Memory B cell (primary cell): ENCODE data around the gene ADGRG6.

Source experiments
- ATAC-seq: fragments of 150-1000 bp; cut with Tn5 transposase; 2 replicates; pipeline ENCODE4 v1.10.0; 2021; ENCODE audit warnings: low read depth, mild to moderate bottlenecking, moderate library complexity
- DNase-seq, 2 donors: peaks; one replicate each; pipeline ENCODE4 v3.0.0; 2022; ENCODE audit warnings: low spot score in 2 of 2
- H3K27ac Mint-ChIP-seq: one replicate; pipeline ENCODE4 v1.8.0; 2022; ENCODE audit warnings: mild to moderate bottlenecking, moderate library complexity, mixed read lengths
- H3K27me3 Mint-ChIP-seq: one replicate; pipeline ENCODE4 v1.8.0; 2022; ENCODE audit warnings: mixed read lengths
- H3K36me3 Mint-ChIP-seq: one replicate; pipeline ENCODE4 v1.8.0; 2022; ENCODE audit warnings: mild to moderate bottlenecking, mixed read lengths
- H3K4me1 Mint-ChIP-seq: one replicate; pipeline ENCODE4 v1.8.0; 2022; ENCODE audit warnings: mixed read lengths
- H3K4me3 Mint-ChIP-seq: one replicate; pipeline ENCODE4 v1.8.0; 2022; ENCODE audit warnings: mild to moderate bottlenecking, moderate library complexity, mixed read lengths
- H3K9me3 Mint-ChIP-seq: one replicate; pipeline ENCODE4 v1.8.0; 2022; ENCODE audit warnings: mixed read lengths

Gene ADGRG6

DNA sequence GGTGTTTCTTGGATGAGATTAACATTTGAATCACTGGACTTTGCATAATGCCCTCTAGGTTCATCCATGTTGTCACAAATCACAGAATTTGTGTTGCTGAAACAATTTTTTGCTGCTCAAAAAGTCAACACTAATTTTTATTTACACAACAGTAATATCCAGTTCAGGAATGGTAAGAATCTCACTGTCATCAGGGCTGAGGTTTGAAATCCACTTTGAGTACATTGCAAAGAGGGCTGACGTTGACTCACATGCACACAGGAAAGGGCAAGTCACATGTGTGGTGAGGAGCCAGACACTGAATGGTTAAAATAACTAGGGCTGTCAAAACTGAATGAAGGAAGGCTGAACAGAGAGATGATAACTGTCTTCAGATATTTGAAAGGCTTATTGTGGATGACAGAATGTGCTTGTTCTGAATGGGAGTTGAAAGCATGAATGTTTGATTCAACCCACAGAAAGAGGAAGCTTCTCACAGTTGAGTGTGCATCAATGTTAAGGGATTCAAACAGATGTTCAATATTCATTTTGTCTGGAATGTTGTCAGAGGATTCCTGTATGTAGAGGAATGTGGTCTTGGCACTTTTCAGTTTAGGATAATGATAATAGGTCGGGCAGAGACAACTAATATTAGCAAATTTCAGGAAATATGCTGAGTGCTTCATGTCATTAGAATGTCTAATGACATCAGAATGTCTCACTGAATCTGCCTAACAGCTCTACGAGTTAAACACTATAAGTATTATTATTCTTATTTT, 3.6 kb upstream of the ADGRG6 start:
- no peaks in the 10 kb centered on the region for H3K36me3 Mint-ChIP-seq
- peaks cover 9% of the 10 kb centered on the region for H3K4me1 Mint-ChIP-seq
- DNase-seq = no peak
- H3K9me3 Mint-ChIP-seq = no peaks in the 10 kb centered on the region
- no peak overlapping the region for H3K4me3 Mint-ChIP-seq
- ATAC-seq = no peak
- H3K27me3 Mint-ChIP-seq = peaks cover 11% of the 10 kb centered on the region
- H3K27ac Mint-ChIP-seq = no peak overlapping the region

DNA sequence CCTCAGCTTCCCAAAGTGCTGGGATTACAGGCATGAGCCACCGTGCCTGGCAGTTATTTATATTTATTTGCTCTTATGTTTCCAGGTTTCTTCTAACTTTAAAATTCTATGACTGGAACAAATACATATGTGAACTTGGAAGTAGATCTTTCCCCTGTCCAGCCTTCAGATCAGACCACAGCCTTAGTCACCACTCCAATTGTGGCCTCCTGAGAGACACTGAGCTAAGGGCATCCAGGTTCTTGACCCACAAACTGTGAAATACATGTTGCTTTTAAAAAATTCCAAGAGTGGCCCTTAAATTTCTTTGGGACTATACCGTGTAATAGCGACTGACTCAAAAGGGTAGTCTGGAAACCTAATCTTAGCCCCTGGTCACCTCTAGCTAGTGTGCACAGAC, 1.5 kb upstream of the ADGRG6 start:
- Mint-ChIP-seq H3K9me3 (no peaks in the 10 kb centered on the region), H3K27ac (no peak overlapping the region), H3K27me3 (peaks cover 12% of the 10 kb centered on the region), H3K4me3 (no peak overlapping the region), H3K36me3 (no peaks in the 10 kb centered on the region), H3K4me1 (peaks cover 9% of the 10 kb centered on the region)
- DNase-seq (no peak), ATAC-seq (no peak)

GRCh38 chr6:142300758-142301650, 803 bp upstream of the ADGRG6 start:
- DNase-seq (no peak), ATAC-seq (no peak)
- Mint-ChIP-seq H3K27me3 (peaks cover 12% of the 10 kb centered on the region), H3K4me1 (peaks cover 9% of the 10 kb centered on the region), H3K9me3 (no peaks in the 10 kb centered on the region), H3K4me3 (peak overlapping the region; percentile 25), H3K27ac (no peak overlapping the region), H3K36me3 (no peaks in the 10 kb centered on the region)

GRCh38 chr6:142302421-142303175, 791 bp downstream of the ADGRG6 start:
- H3K4me3 Mint-ChIP-seq = peak overlapping the region; percentile 65
- H3K36me3 Mint-ChIP-seq = no peaks in the 10 kb centered on the region
- H3K4me1 Mint-ChIP-seq = peaks cover 9% of the 10 kb centered on the region
- DNase-seq (no peak), ATAC-seq (no peak)
- no peaks in the 10 kb centered on the region for H3K9me3 Mint-ChIP-seq
- H3K27ac Mint-ChIP-seq = no peak overlapping the region
- H3K27me3 Mint-ChIP-seq = peaks cover 12% of the 10 kb centered on the region

DNA sequence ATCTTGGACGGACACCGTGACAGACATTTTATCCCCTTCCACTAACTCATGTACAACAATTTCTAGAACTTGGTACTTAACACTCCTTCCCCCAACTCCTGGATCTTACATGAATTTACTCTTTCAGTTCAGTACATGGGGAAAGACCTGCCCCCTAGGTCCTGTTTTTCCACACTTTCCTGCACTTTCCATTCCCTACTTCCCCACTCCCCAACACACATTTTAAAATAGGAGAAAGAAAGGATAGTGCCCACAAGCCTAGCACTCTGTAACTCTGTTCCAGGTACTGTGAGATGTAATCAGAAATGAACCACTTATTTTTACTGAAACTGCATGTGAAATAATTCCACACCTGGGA, 1.3 kb downstream of the ADGRG6 start:
- no peak for ATAC-seq
- Mint-ChIP-seq H3K9me3 (no peaks in the 10 kb centered on the region), H3K36me3 (no peaks in the 10 kb centered on the region), H3K4me1 (peaks cover 7% of the 10 kb centered on the region), H3K4me3 (no peak overlapping the region), H3K27me3 (peaks cover 12% of the 10 kb centered on the region), H3K27ac (no peak overlapping the region)
- no peak for DNase-seq

DNA sequence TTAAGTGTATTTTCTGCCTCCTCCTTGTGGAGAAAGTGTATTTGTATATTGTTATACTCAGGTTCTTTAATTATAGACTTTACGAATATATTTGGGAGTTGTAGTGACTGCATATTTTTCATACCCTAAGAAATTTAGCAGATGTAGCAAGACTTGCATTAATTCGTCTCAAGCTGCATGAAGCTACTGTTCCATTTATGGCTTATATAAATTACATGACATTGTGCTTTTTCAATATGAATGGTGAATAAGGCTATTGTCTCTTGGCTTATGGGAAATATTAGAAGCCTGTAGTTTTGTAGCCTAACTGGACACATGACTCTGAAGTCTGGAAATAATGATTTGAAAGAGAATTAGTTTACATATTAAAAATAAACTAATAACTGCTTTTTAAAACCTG, 2.4 kb downstream of the ADGRG6 start:
- no peak for DNase-seq
- no peaks in the 10 kb centered on the region for H3K9me3 Mint-ChIP-seq
- H3K4me1 Mint-ChIP-seq = peaks cover 6% of the 10 kb centered on the region
- no peak overlapping the region for H3K27ac Mint-ChIP-seq
- no peak overlapping the region for H3K4me3 Mint-ChIP-seq
- ATAC-seq = no peak
- no peaks in the 10 kb centered on the region for H3K36me3 Mint-ChIP-seq
- H3K27me3 Mint-ChIP-seq = peaks cover 12% of the 10 kb centered on the region

GRCh38 chr6:142306736-142307135, 4.9 kb downstream of the ADGRG6 start:
- Mint-ChIP-seq H3K27me3 (peaks cover 9% of the 10 kb centered on the region), H3K27ac (no peak overlapping the region), H3K4me3 (no peak overlapping the region), H3K4me1 (peaks cover 4% of the 10 kb centered on the region), H3K9me3 (no peaks in the 10 kb centered on the region), H3K36me3 (no peaks in the 10 kb centered on the region)
- ATAC-seq = no peak
- no peak for DNase-seq

DNA sequence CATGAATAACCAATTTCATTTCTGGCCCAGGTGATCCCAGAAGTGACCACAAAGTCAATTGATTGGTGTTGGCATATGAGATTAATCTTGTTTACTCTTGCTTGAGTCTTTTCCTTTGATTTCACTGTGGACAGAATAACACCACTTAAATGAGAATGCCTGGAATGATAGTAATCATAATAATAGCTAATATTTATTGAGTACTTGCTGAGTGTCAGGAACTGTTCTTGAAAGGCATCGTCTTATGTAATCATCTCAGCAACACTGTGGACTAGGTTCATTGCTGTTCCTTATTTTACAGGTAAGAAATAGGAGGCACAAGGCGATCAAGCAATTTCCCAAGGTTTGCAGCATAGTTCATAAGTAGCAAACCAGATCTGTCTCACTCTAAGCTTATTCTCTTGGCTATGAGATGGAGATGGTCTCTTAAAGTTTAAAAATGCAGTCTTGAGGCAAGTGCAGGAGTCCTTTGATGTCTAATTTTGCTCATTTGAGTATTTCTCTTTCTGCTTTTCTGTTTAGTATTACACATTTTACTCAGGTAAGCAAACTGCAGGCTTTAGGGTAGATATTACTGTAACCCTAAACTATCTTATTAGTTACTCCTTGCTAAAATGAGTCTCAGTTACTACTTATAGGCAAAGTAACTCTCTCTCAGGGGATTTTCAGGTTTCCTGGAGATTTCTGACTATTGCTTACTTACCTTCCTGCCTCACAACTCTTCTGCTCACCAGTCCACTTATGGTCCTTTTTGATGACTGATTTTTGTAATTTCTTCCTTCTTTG, 6.3 kb downstream of the ADGRG6 start:
- H3K27ac Mint-ChIP-seq = no peak overlapping the region
- no peak for ATAC-seq
- H3K4me1 Mint-ChIP-seq = no peaks in the 10 kb centered on the region
- no peak for DNase-seq
- H3K27me3 Mint-ChIP-seq = peaks cover 5% of the 10 kb centered on the region
- no peaks in the 10 kb centered on the region for H3K36me3 Mint-ChIP-seq
- no peak overlapping the region for H3K4me3 Mint-ChIP-seq
- no peaks in the 10 kb centered on the region for H3K9me3 Mint-ChIP-seq

DNA sequence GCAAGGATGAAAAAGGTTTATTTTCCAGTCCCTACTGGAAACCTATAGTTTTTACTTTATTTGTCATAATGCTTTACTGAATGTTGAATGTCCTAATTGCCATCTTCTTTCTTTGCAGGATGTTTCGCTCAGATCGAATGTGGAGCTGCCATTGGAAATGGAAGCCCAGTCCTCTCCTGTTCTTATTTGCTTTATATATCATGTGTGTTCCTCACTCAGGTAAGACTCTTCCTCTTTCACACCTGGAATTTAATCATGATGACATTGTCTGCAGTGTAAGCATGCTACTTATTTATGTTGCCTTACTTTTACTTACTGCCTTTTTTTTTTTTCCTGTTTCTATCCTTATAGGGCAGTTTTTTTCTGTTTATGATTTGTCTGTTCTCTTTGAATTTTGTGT, 7.6 kb downstream of the ADGRG6 start:
- Mint-ChIP-seq H3K9me3 (no peaks in the 10 kb centered on the region), H3K36me3 (no peaks in the 10 kb centered on the region), H3K27ac (no peak overlapping the region)

GRCh38 chr6:142313284-142313683, 11.5 kb downstream of the ADGRG6 start:
- Mint-ChIP-seq H3K9me3 (no peaks in the 10 kb centered on the region), H3K4me1 (no peaks in the 10 kb centered on the region), H3K27me3 (peaks cover 3% of the 10 kb centered on the region), H3K36me3 (no peaks in the 10 kb centered on the region), H3K4me3 (no peak overlapping the region), H3K27ac (no peak overlapping the region)
- DNase-seq = no peak
- ATAC-seq = no peak

More for the DNA sequence above, 7.6 kb downstream of the ADGRG6 start:
- H3K27me3 Mint-ChIP-seq = peaks cover 3% of the 10 kb centered on the region
- ATAC-seq (no peak), DNase-seq (no peak)
- H3K4me3 Mint-ChIP-seq = no peak overlapping the region
- no peaks in the 10 kb centered on the region for H3K4me1 Mint-ChIP-seq

DNA sequence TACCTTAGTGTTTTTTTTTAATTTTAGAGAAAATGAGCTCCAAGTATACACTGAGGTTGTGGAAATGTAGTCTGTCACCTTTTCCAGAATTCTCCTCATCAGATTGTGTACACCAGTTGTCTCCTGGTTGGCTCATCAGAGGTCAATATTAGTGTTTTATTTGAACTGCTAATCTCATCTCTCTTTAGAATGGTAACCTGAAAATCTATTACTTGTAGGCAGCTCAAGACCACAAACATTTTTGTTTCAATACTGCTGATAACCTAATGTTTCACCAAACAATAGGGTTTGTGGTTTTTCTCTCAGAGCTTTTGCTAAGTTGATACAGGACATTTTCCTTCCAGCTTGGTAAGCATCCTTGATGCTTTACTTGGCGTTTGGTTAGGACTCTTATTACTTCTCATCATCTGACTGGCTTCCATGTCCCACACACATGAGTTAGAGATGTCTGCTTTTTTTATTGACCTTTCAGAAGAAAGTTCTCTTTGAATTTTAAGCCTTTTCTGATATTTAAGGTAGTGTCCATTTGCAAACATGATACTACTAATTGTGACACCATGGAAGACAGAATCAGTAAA, 15.1 kb downstream of the ADGRG6 start:
- DNase-seq (no peak), ATAC-seq (no peak)
- Mint-ChIP-seq H3K36me3 (no peaks in the 10 kb centered on the region), H3K9me3 (no peaks in the 10 kb centered on the region), H3K27me3 (peaks cover 4% of the 10 kb centered on the region), H3K4me3 (no peak overlapping the region), H3K27ac (no peak overlapping the region), H3K4me1 (no peaks in the 10 kb centered on the region)

DNA sequence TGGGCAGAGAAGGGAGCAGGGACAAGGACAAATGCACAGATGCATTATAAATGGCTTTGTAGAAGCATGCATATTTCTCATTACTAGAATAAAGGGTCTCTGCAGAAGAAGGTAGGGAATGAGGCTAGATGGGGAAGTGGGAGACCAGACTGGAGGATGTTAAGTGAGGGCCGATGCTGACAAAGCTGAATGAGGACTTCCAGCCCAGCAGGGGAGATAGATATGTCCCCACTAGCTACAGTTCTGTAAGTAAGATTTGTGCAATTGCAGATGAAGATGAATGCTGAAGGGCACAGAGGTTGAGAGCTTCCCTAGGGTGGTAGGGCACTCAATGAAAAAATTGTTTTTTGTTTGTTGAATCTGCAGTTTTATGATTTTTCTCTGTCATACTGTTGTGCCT, 16.9 kb downstream of the ADGRG6 start:
- Mint-ChIP-seq H3K27me3 (peaks cover 3% of the 10 kb centered on the region), H3K27ac (no peak overlapping the region), H3K9me3 (no peaks in the 10 kb centered on the region), H3K4me3 (no peak overlapping the region), H3K4me1 (no peaks in the 10 kb centered on the region), H3K36me3 (no peaks in the 10 kb centered on the region)
- DNase-seq = no peak
- no peak for ATAC-seq

GRCh38 chr6:142320366-142320765, 18.6 kb downstream of the ADGRG6 start:
- Mint-ChIP-seq H3K4me1 (no peaks in the 10 kb centered on the region), H3K4me3 (no peak overlapping the region), H3K27ac (no peak overlapping the region), H3K9me3 (no peaks in the 10 kb centered on the region), H3K27me3 (peaks cover 3% of the 10 kb centered on the region), H3K36me3 (no peaks in the 10 kb centered on the region)
- DNase-seq = no peak
- ATAC-seq = no peak
